SU-DHL-6 (cell line): ENCODE results near the gene TEK.
"Not testable (repeated sequence)": the region's sequence is repeated elsewhere in the genome, so short reads cannot be mapped to it uniquely, and the experiment has no call there.

Experiments
- H2AFZ ChIP-seq: fragments of 200-600 bp; sonication (generic); 2 replicates; pipeline ENCODE4 v1.6.1; 2014; ENCODE audit warnings: low read depth, mild to moderate bottlenecking, moderate library complexity, mixed read lengths, antibody characterized with exemption, low read length; ENCODE audit not compliant: severe bottlenecking
- H3F3A ChIP-seq: fragments of 200-600 bp; shearing (Covaris generic); 2 replicates; pipeline ENCODE4 v1.6.0; 2016; ENCODE audit warnings: antibody characterized with exemption, mild to moderate bottlenecking; ENCODE audit not compliant: insufficient read depth
- H3K27ac ChIP-seq: fragments of 200-600 bp; sonication (generic); 2 replicates; pipeline ENCODE4 v1.5.1; 2016; ENCODE audit warnings: low read depth, mild to moderate bottlenecking, low read length, moderate library complexity, mixed read lengths
- H3K27me3 ChIP-seq: fragments of 200-600 bp; sonication (generic), shearing (Covaris generic); 2 replicates; pipeline ENCODE4 v1.6.0; 2014; ENCODE audit warnings: mild to moderate bottlenecking, low read length
- H3K36me3 ChIP-seq: fragments of 200-600 bp; sonication (generic); 2 replicates; pipeline ENCODE4 v1.6.1; 2014; ENCODE audit warnings: mild to moderate bottlenecking, low read length, mixed read lengths
- H3K4me2 ChIP-seq: fragments of 300-600, 200-600 bp; shearing (Covaris generic), sonication (generic); 2 replicates; pipeline ENCODE4 v1.6.0; 2014; ENCODE audit warnings: low read length, low read depth, mild to moderate bottlenecking; ENCODE audit not compliant: poor library complexity, severe bottlenecking
- H3K4me3 ChIP-seq: fragments of 200-600 bp; sonication (generic); 2 replicates; pipeline ENCODE4 v1.5.1; 2014; ENCODE audit warnings: antibody characterized with exemption, low read length, mild to moderate bottlenecking, mixed read lengths; ENCODE audit not compliant: insufficient read depth, poor library complexity, severe bottlenecking
- H3K79me2 ChIP-seq: fragments of 200-600 bp; sonication (generic); 2 replicates; pipeline ENCODE4 v1.6.1; 2014; ENCODE audit warnings: mild to moderate bottlenecking, low read length, moderate library complexity; ENCODE audit not compliant: insufficient read depth
- H3K9ac ChIP-seq: fragments of 200-600 bp; sonication (generic); 2 replicates; pipeline ENCODE4 v1.7.0; 2014; ENCODE audit warnings: mild to moderate bottlenecking, low read length
- H3K9me2 ChIP-seq: fragments of 200-600 bp; sonication (generic); replicated peaks from 2 replicates; pipeline ENCODE4 v1.6.1; 2014; ENCODE audit warnings: low read length; ENCODE audit not compliant: insufficient read depth
- H3K9me3 ChIP-seq: fragments of 200-600 bp; sonication (generic); 2 replicates; pipeline ENCODE4 v1.6.1; 2014; ENCODE audit warnings: low read length, mixed read lengths; ENCODE audit not compliant: insufficient read depth
- H4K20me1 ChIP-seq: fragments of 200-600 bp; sonication (generic); 2 replicates; pipeline ENCODE4 v1.6.1; 2014; ENCODE audit warnings: low read depth, mild to moderate bottlenecking, antibody characterized with exemption, low read length, moderate library complexity, mixed read lengths
- CTCF ChIP-seq: fragments of 200-600 bp; sonication (generic); IDR thresholded peaks from one replicate; pipeline ENCODE4 v1.5.1; 2017; ENCODE audit warnings: antibody characterized with exemption, mild to moderate bottlenecking, low read length, moderate library complexity; ENCODE audit not compliant: insufficient read depth, poor library complexity, severe bottlenecking
- EZH2phosphoT487 ChIP-seq: fragments of 200-600 bp; sonication (generic), shearing (Covaris generic); conservative IDR thresholded peaks from 2 replicates; pipeline ENCODE4 v1.6.1; 2018; ENCODE audit warnings: mild to moderate bottlenecking, antibody characterized with exemption, low read length, moderate library complexity, mixed read lengths

TEK gene

GRCh38 chr9:27212621-27213020 lies 103.6 kb downstream of the TEK start:
- H3K27me3 ChIP-seq = no peaks in the 10 kb centered on the region
- H3K9me2 ChIP-seq = 0 out of 2 replicates have a peak, but pooled peaks cover 5% of the 10 kb centered on the region
- H3K9ac ChIP-seq = no peak overlapping the region
- H3K36me3 ChIP-seq = no peaks in the 10 kb centered on the region
- no peaks in the 10 kb centered on the region for H3K79me2 ChIP-seq
- no peaks in the 10 kb centered on the region for H3F3A ChIP-seq
- H3K4me2 ChIP-seq = no peak overlapping the region
- no peak overlapping the region for H2AFZ ChIP-seq
- TF ChIP-seq CTCF (no peak), EZH2phosphoT487 (no peak)
- no peak overlapping the region for H3K27ac ChIP-seq
- H3K9me3 ChIP-seq = no peaks in the 10 kb centered on the region
- no peak overlapping the region for H3K4me3 ChIP-seq
- H4K20me1 ChIP-seq = no peaks in the 10 kb centered on the region

- H3K9me3 ChIP-seq = no peaks in the 10 kb centered on the region
- TF ChIP-seq CTCF (no peak), EZH2phosphoT487 (no peak)
- no peaks in the 10 kb centered on the region for H3F3A ChIP-seq
- H3K9me2 ChIP-seq = no peaks in the 10 kb centered on the region
- H3K27me3 ChIP-seq = no peaks in the 10 kb centered on the region
- H3K79me2 ChIP-seq = no peaks in the 10 kb centered on the region
- no peak overlapping the region for H2AFZ ChIP-seq
- no peak overlapping the region for H3K4me2 ChIP-seq
- no peak overlapping the region for H3K27ac ChIP-seq
- no peak overlapping the region for H3K9ac ChIP-seq
- H4K20me1 ChIP-seq = no peaks in the 10 kb centered on the region
- H3K4me3 ChIP-seq = no peak overlapping the region
- H3K36me3 ChIP-seq = no peaks in the 10 kb centered on the region
Measured at GRCh38 chr9:27227192-27227591, 118.2 kb downstream of the TEK start.

GRCh38 chr9:27239648-27240047 lies 130.6 kb downstream of the TEK start:
- H3K9ac ChIP-seq, H3K27ac ChIP-seq, H3K36me3 ChIP-seq: not testable (repeated sequence)

GRCh38 chr9:27247756-27248155 lies 138.7 kb downstream of the TEK start:
- Histone ChIP-seq H3K4me2 (no peak overlapping the region), H2AFZ (no peak overlapping the region), H3K79me2 (no peaks in the 10 kb centered on the region), H3K9ac (no peak overlapping the region), H3K27me3 (no peaks in the 10 kb centered on the region), H3K9me2 (no peaks in the 10 kb centered on the region), H4K20me1 (no peaks in the 10 kb centered on the region), H3K27ac (no peak overlapping the region), H3F3A (no peaks in the 10 kb centered on the region), H3K4me3 (no peak overlapping the region), H3K36me3 (no peaks in the 10 kb centered on the region), H3K9me3 (no peaks in the 10 kb centered on the region)
- TF ChIP-seq CTCF = peak; percentile 22
- TF ChIP-seq EZH2phosphoT487 = no peak

More at GRCh38 chr9:27239648-27240047, 130.6 kb downstream of the TEK start:
- not testable (repeated sequence) for H3K4me3 ChIP-seq, H3K4me2 ChIP-seq, H4K20me1 ChIP-seq, H3K9me3 ChIP-seq, H3K79me2 ChIP-seq, H3F3A ChIP-seq, H3K9me2 ChIP-seq, H3K27me3 ChIP-seq, H2AFZ ChIP-seq
